Measurements from ENCODE around the gene WT1. TPM values are rescaled to one million over a fixed set of nuclear protein-coding genes. Genes with fewer than 3 reads are reported as not detected.

The WT1 gene
- total RNA-seq, 1 donor from 2014 or later, result not detected

GRCh38 chr11:32343325-32344008, 91.9 kb downstream of the WT1 start:
- H3K27me3 ChIP-seq, result no peaks in the 10 kb centered on the region
- no peaks in the 10 kb centered on the region for H3K36me3 ChIP-seq
- no peaks in the 10 kb centered on the region for H3K9me3 ChIP-seq
- no peak for TF ChIP-seq CTCF (IDR thresholded peaks at IDR 0.05)
- no peaks in the 10 kb centered on the region for H3K4me1 ChIP-seq
- no peak overlapping the region for H3K4me3 ChIP-seq
- no peak for DNase-seq (ENCODE audit: low spot score in 2 of 2)
- H3K27ac ChIP-seq, result no peak overlapping the region
- intact Hi-C loops (cut with DNase I), result no loop called here

GRCh38 chr11:32341620-32342613, 93.4 kb downstream of the WT1 start:
- no peak for TF ChIP-seq CTCF (IDR thresholded peaks at IDR 0.05)
- no peaks in the 10 kb centered on the region for H3K9me3 ChIP-seq
- H3K4me1 ChIP-seq, result no peaks in the 10 kb centered on the region
- no peaks in the 10 kb centered on the region for H3K36me3 ChIP-seq
- DNase-seq (ENCODE audit: low spot score in 2 of 2), result no peak
- intact Hi-C loops (cut with DNase I), result no loop called here
- H3K27ac ChIP-seq, result no peak overlapping the region
- H3K4me3 ChIP-seq, result no peak overlapping the region
- no peaks in the 10 kb centered on the region for H3K27me3 ChIP-seq

- no peaks in the 10 kb centered on the region for H3K27me3 ChIP-seq
- no peaks in the 10 kb centered on the region for H3K36me3 ChIP-seq
- H3K9me3 ChIP-seq, result no peaks in the 10 kb centered on the region
- TF ChIP-seq CTCF (IDR thresholded peaks at IDR 0.05), result no peak
- DNase-seq (ENCODE audit: low spot score in 2 of 2), result no peak
- H3K4me3 ChIP-seq, result no peak overlapping the region
- intact Hi-C loops (cut with DNase I), result no loop called here
- no peaks in the 10 kb centered on the region for H3K4me1 ChIP-seq
- H3K27ac ChIP-seq, result no peak overlapping the region
Observed at GRCh38 chr11:32340181-32340580, 95.2 kb downstream of the WT1 start.

Other genes with a start within 250 kb of the WT1 start
- gene EIF3M, start 148.3 kb upstream of the WT1 start, total RNA-seq, result 149 TPM